OCI-LY1 (cell line): Measurements from ENCODE around the gene OR2S2.
"Not testable (repeated sequence)": the region's sequence is repeated elsewhere in the genome, so short reads cannot be mapped to it uniquely, and the experiment has no call there.

Experiments used
- H2AFZ ChIP-seq: fragments of 200-600 bp; sonication (generic), shearing (Covaris generic); 2 replicates; pipeline ENCODE4 v1.6.0; 2014; ENCODE audit warnings: antibody characterized with exemption, mild to moderate bottlenecking, low read length
- H3F3A ChIP-seq: fragments of 200-600 bp; sonication (generic), shearing (Covaris generic); 2 replicates; pipeline ENCODE4 v1.6.0; 2014; ENCODE audit warnings: mild to moderate bottlenecking, antibody characterized with exemption, low read length, moderate library complexity; ENCODE audit not compliant: insufficient read depth
- H3K27ac ChIP-seq: fragments of 200-600 bp; sonication (generic); 2 replicates; pipeline ENCODE4 v1.5.1; 2014; ENCODE audit warnings: low read length, mixed run types, mild to moderate bottlenecking, low read depth; ENCODE audit not compliant: poor library complexity, severe bottlenecking
- H3K27me3 ChIP-seq: fragments of 200-600 bp; sonication (generic); 2 replicates; pipeline ENCODE4 v1.6.0; 2014; ENCODE audit warnings: antibody characterized with exemption, mild to moderate bottlenecking, low read length, moderate library complexity; ENCODE audit not compliant: insufficient read depth
- H3K36me3 ChIP-seq: fragments of 200-600 bp; sonication (generic); 2 replicates; pipeline ENCODE4 v1.6.1; 2014; ENCODE audit warnings: mild to moderate bottlenecking, antibody characterized with exemption, low read length, moderate library complexity, mixed read lengths; ENCODE audit not compliant: insufficient read depth
- H3K4me1 ChIP-seq: fragments of 200-600 bp; sonication (generic); 2 replicates; pipeline ENCODE4 v1.5.1; 2014; ENCODE audit warnings: mild to moderate bottlenecking, low read length, moderate library complexity; ENCODE audit not compliant: insufficient read depth, severe bottlenecking
- H3K4me2 ChIP-seq: fragments of 200-600 bp; sonication (generic), shearing (Covaris generic); 2 replicates; pipeline ENCODE4 v1.6.1; 2014; ENCODE audit warnings: low read length
- H3K4me3 ChIP-seq: fragments of 200-600 bp; sonication (generic); 2 replicates; pipeline ENCODE4 v1.5.1; 2014; ENCODE audit warnings: low read length, low read depth, mild to moderate bottlenecking, mixed read lengths; ENCODE audit not compliant: poor library complexity, severe bottlenecking
- H3K79me2 ChIP-seq: fragments of 200-600 bp; shearing (Covaris generic); 2 replicates; pipeline ENCODE4 v1.6.1; 2016; ENCODE audit warnings: mixed run types, low read length, mixed read lengths; ENCODE audit not compliant: insufficient read depth
- H3K9ac ChIP-seq: fragments of 200-600 bp; sonication (generic), shearing (Covaris generic); 2 replicates; pipeline ENCODE4 v1.6.1; 2014; ENCODE audit warnings: mild to moderate bottlenecking, low read length, mixed read lengths
- H3K9me2 ChIP-seq: fragments of 200-600 bp; sonication (generic), shearing (Covaris generic); 2 replicates; pipeline ENCODE4 v1.6.1; 2014; ENCODE audit warnings: low read depth, mild to moderate bottlenecking, low read length, mixed read lengths
- H3K9me3 ChIP-seq: fragments of 200-600 bp; shearing (Covaris generic); 2 replicates; pipeline ENCODE4 v1.6.1; 2014; ENCODE audit warnings: low read length, mixed read lengths
- H4K20me1 ChIP-seq: fragments of 200-600 bp; sonication (generic), shearing (Covaris generic); 2 replicates; pipeline ENCODE4 v1.6.0; 2016; ENCODE audit warnings: mild to moderate bottlenecking, low read length; ENCODE audit not compliant: insufficient read depth
- CTCF ChIP-seq: fragments of 200-600 bp; sonication (generic), shearing (Covaris generic); IDR thresholded peaks from 2 replicates; pipeline ENCODE4 v1.5.1; 2017; ENCODE audit warnings: mild to moderate bottlenecking, antibody characterized with exemption, low read length, moderate library complexity, mixed read lengths
- EZH2 ChIP-seq: fragments of 200-600 bp; sonication (generic), shearing (Covaris generic); IDR thresholded peaks from 2 replicates; pipeline ENCODE4 v1.8.0; 2017; ENCODE audit warnings: borderline replicate concordance, mixed run types, mild to moderate bottlenecking, antibody characterized with exemption, low read length, moderate library complexity, mixed read lengths

OR2S2 gene

GRCh38 chr9:35914301-35914807 lies 43.6 kb downstream of the OR2S2 start:
- no peaks in the 10 kb centered on the region for H3K79me2 ChIP-seq
- no peak overlapping the region for H2AFZ ChIP-seq
- H3K4me1 ChIP-seq, result no peaks in the 10 kb centered on the region
- no peaks in the 10 kb centered on the region for H3K27me3 ChIP-seq
- H3K9me3 ChIP-seq, result no peaks in the 10 kb centered on the region
- no peak overlapping the region for H3K27ac ChIP-seq
- H3K4me2 ChIP-seq, result no peak overlapping the region
- H3K9me2 ChIP-seq, result no peaks in the 10 kb centered on the region
- no peak overlapping the region for H3K4me3 ChIP-seq
- no peak overlapping the region for H3K9ac ChIP-seq
- no peaks in the 10 kb centered on the region for H4K20me1 ChIP-seq
- no peak for TF ChIP-seq EZH2
- TF ChIP-seq CTCF, result no peak
- no peaks in the 10 kb centered on the region for H3K36me3 ChIP-seq
- H3F3A ChIP-seq, result no peaks in the 10 kb centered on the region

GRCh38 chr9:35913429-35913828 lies 44.5 kb downstream of the OR2S2 start:
- not testable (repeated sequence) for H3K9me2 ChIP-seq, H3K4me3 ChIP-seq, H3K36me3 ChIP-seq, H3K4me1 ChIP-seq, H3K4me2 ChIP-seq, H3K79me2 ChIP-seq, H3K27me3 ChIP-seq, H3K9me3 ChIP-seq, H4K20me1 ChIP-seq, H2AFZ ChIP-seq, H3K9ac ChIP-seq, H3K27ac ChIP-seq, H3F3A ChIP-seq

GRCh38 chr9:35912791-35913400 lies 45.1 kb downstream of the OR2S2 start:
- Histone ChIP-seq H3K79me2 (no peaks in the 10 kb centered on the region), H4K20me1 (no peaks in the 10 kb centered on the region), H3K27me3 (no peaks in the 10 kb centered on the region; the same call in 1 of the 2 replicates), H3K4me2 (no peak overlapping the region), H3K9me3 (no peaks in the 10 kb centered on the region), H3K9ac (no peak overlapping the region), H3K9me2 (no peaks in the 10 kb centered on the region), H3K36me3 (no peaks in the 10 kb centered on the region), H3F3A (no peaks in the 10 kb centered on the region), H2AFZ (no peak overlapping the region), H3K4me3 (no peak overlapping the region), H3K4me1 (no peaks in the 10 kb centered on the region), H3K27ac (no peak overlapping the region)
- TF ChIP-seq CTCF (no peak), EZH2 (no peak)

- Histone ChIP-seq H3K9me2 (no peaks in the 10 kb centered on the region), H3K4me1 (no peaks in the 10 kb centered on the region)
- TF ChIP-seq CTCF, result no peak
- no peak for TF ChIP-seq EZH2
Measured at GRCh38 chr9:35911690-35912089, 46.3 kb downstream of the OR2S2 start.

More at GRCh38 chr9:35911690-35912089, 46.3 kb downstream of the OR2S2 start:
- Histone ChIP-seq H2AFZ (no peak overlapping the region), H3K9ac (no peak overlapping the region), H3K79me2 (no peaks in the 10 kb centered on the region), H3K4me3 (no peak overlapping the region), H3K36me3 (no peaks in the 10 kb centered on the region), H3F3A (no peaks in the 10 kb centered on the region), H4K20me1 (no peaks in the 10 kb centered on the region), H3K4me2 (no peak overlapping the region), H3K27ac (no peak overlapping the region), H3K27me3 (no peaks in the 10 kb centered on the region; the same call in 1 of the 2 replicates), H3K9me3 (no peaks in the 10 kb centered on the region)
